Astrocyte (in vitro differentiated cells and primary cell): Measurements from ENCODE around the gene FCHO2.

Source experiments
- CTCF ChIP-seq: IDR thresholded peaks from 2 replicates; pipeline ENCODE4 v1.5.1; 2011; ENCODE audit warnings: low read depth, mild to moderate bottlenecking, inconsistent platforms, low read length, moderate library complexity; ENCODE audit not compliant: insufficient read depth
- EZH2 ChIP-seq: IDR thresholded peaks from 2 replicates; pipeline ENCODE4 v1.6.1; 2012; ENCODE audit warnings: mild to moderate bottlenecking, low read length, inconsistent platforms; ENCODE audit not compliant: insufficient read depth

DNA sequence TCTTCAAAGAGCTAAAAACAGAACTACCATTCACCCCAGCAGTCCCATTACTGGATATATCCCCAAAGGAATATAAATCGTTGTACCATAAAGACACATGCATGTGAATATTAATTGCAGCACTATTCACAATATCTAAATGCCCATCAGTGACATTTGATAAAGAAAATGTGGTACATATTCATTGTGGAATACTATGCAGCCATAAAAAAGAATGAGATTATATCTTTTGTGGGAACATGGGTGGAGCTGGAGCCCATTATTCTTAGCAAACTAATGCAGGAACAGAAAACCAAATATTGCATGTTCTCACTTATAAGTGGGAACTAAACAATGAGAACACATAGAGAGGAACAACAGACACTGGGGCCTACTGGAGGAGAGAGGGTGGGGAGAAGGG, 38.7 kb downstream of the FCHO2 start:
- TF ChIP-seq CTCF (no peak), EZH2 (no peak)
